Ovary (tissue), 9 donors: ENCODE measurements around the gene TPST2. TPM values are rescaled to one million over a fixed set of nuclear protein-coding genes. Genes with fewer than 3 reads are reported as not detected.

ENCODE experiments used
- DNase-seq, 5 donors: peaks; one replicate each; pipeline ENCODE4 v3.0.0-alpha.2; 2019 to 2020
- H3K27ac ChIP-seq, 2 donors: fragments of 200-600 bp; one replicate each; pipeline versions ENCODE4 v1.5.1 to v1.8.0; 2019 to 2022
- H3K27me3 ChIP-seq: fragments of 200-600 bp; one replicate; pipeline ENCODE4 v1.8.0; 2022
- H3K36me3 ChIP-seq: fragments of 200-600 bp; sonication (generic); one replicate; pipeline ENCODE4 v1.5.1; 2019
- H3K4me1 ChIP-seq: one replicate; pipeline ENCODE4 v1.8.1; 2013; ENCODE audit warnings: mild to moderate bottlenecking, moderate library complexity; ENCODE audit not compliant: insufficient read depth
- H3K4me3 ChIP-seq: fragments of 200-600 bp; sonication (generic); one replicate; pipeline ENCODE4 v1.5.1; 2017
- H3K9me3 ChIP-seq, 2 donors: fragments of 200-600 bp in 1 of 2; sonication (generic) in 1 of 2; one replicate each; pipeline versions ENCODE4 v1.5.1 to v1.8.1; 2013 to 2019; ENCODE audit warnings: mild to moderate bottlenecking in 1 of 2, moderate library complexity in 1 of 2
- CTCF ChIP-seq, 3 donors: fragments of 450-650 bp in 2 of 3; fragments of 200-600 bp in 1 of 3; IDR thresholded peaks; one replicate each; pipeline versions ENCODE4 v1.5.1 to v1.8.0; 2016 to 2022; ENCODE audit warnings: antibody characterized with exemption in 3 of 3, mild to moderate bottlenecking in 1 of 3
- EP300 ChIP-seq: sonication (generic); formaldehyde crosslinking; IDR thresholded peaks from one replicate; pipeline ENCODE4 v1.6.1; 2017; ENCODE audit warnings: antibody characterized with exemption
- POLR2A ChIP-seq: fragments of 450-650 bp; IDR thresholded peaks from one replicate; pipeline ENCODE4 v1.6.1; 2017; ENCODE audit warnings: antibody characterized with exemption, mild to moderate bottlenecking, moderate library complexity
- WGBS, 3 donors: extraction: QIAGEN DNeasy Blood & Tissue Kit in 1 of 3; methylation state at CpG; one replicate each; pipeline versions ENCODE4 v1.1.5 to v1.1.7; 2013 to 2017; 5-methylcytosine and 5-hydroxymethylcytosine counted together
- intact Hi-C, 4 donors: fragments of 100-400 bp; cut with DNase I; formaldehyde crosslinking; loops; one replicate each; pipeline versions ENCODE4 v1.11.0 to v1.15.1; 2022 to 2023
- polyA plus RNA-seq, 2 donors: library from polyadenylated mRNA; stranded (reverse); fragments of 200-250 nt in 1 of 2; fragments of 350-450 nt in 1 of 2; fragmentation: Illumina TruSeq in 1 of 2; extraction: RNeasy Lipid Tissue Mini Kit (QIAGEN cat#74804) in 1 of 2; gene quantifications; one replicate each; pipeline ENCODE4 v1.2.3, GENCODE V29; 2013 to 2014
- total RNA-seq, 7 donors: library from RNA; depleted of rRNA in 2 of 7; stranded (reverse); fragments of >200 nt in 2 of 7; fragmentation: NEBNext Ultra II Directional in 3 of 7; extraction: Animal tissue kit (Norgen Biotek cat#: 25700) in 3 of 7; gene quantifications; one replicate each; pipeline versions ENCODE4 v1.1.0 to v1.2.4, GENCODE V29; 2016 to 2023
- donor health status: DM: no; HTN: no; CAD: no; lungs with moderate emphysema.
- donor health status: DM: no; HTN: no; CAD: no.
- donor health status: Bipolar disorder and iron deficiency.
- donor health status: DM: yes; HTN: yes; CAD: no.
- donor health status: DM: no; HTN: no; CAD: no.
- donor health status: DM: yes; HTN: yes; CAD: no.

The TPST2 gene
- total and polyA plus RNA-seq, 9 donors, result 10.5 to 28.5 (median 15.0) TPM

- peak in 1 of 5 donors; percentile 36 for DNase-seq
- TF ChIP-seq POLR2A (no peak), EP300 (no peak), CTCF (IDR thresholded peaks at IDR 0.05) (no peak)
- WGBS, 3 donors, result 76 to 91% (median 77%) methylated on average over 9 of the region's 9 CpGs
- intact Hi-C loops, result no loop called here
- H3K27me3 ChIP-seq, result no peaks in the 10 kb centered on the region
- no peak overlapping the region for H3K27ac ChIP-seq
- no peak overlapping the region for H3K4me3 ChIP-seq
- no peaks in the 10 kb centered on the region for H3K36me3 ChIP-seq
- no peaks in the 10 kb centered on the region for H3K9me3 ChIP-seq
- peaks cover 2% of the 10 kb centered on the region for H3K4me1 ChIP-seq
These were observed 28.0 kb downstream of the TPST2 start for GRCh38 chr22:26561756-26562417.

- TF ChIP-seq EP300 (no peak), CTCF (IDR thresholded peaks at IDR 0.05) (no peak), POLR2A (no peak)
- H3K4me3 ChIP-seq, result no peak overlapping the region
- H3K36me3 ChIP-seq, result no peaks in the 10 kb centered on the region
- peaks cover 2% of the 10 kb centered on the region for H3K4me1 ChIP-seq
- 81 to 86% (median 85%) methylated on average over 13 of the region's 13 CpGs for WGBS, 3 donors
- no peaks in the 10 kb centered on the region for H3K9me3 ChIP-seq
- DNase-seq, result no peak
- H3K27me3 ChIP-seq, result no peaks in the 10 kb centered on the region
- H3K27ac ChIP-seq, result no peak overlapping the region
- intact Hi-C loops, result no loop called here
These were observed 29.9 kb downstream of the TPST2 start for GRCh38 chr22:26559961-26560575.

- H3K27ac ChIP-seq, result no peak overlapping the region
- H3K4me3 ChIP-seq, result no peak overlapping the region
- DNase-seq, result no peak
- peaks cover 2% of the 10 kb centered on the region for H3K4me1 ChIP-seq
- TF ChIP-seq EP300 (no peak), POLR2A (no peak), CTCF (IDR thresholded peaks at IDR 0.05) (no peak)
- intact Hi-C loops, result no loop called here
- no peaks in the 10 kb centered on the region for H3K9me3 ChIP-seq
- 49 to 70% (median 50%) methylated on average over 3 of the region's 3 CpGs for WGBS, 3 donors
- H3K27me3 ChIP-seq, result no peaks in the 10 kb centered on the region
- no peaks in the 10 kb centered on the region for H3K36me3 ChIP-seq
These were observed 31.6 kb downstream of the TPST2 start for GRCh38 chr22:26558248-26558895.

GRCh38 chr22:26556904-26557303 lies 33.0 kb downstream of the TPST2 start:
- Histone ChIP-seq H3K36me3 (no peaks in the 10 kb centered on the region), H3K9me3 (no peaks in the 10 kb centered on the region), H3K27ac (no peak overlapping the region), H3K27me3 (no peaks in the 10 kb centered on the region), H3K4me3 (no peak overlapping the region), H3K4me1 (peaks cover 2% of the 10 kb centered on the region)
- 65 to 74% (median 74%) methylated on average over 5 of the region's 5 CpGs for WGBS, 3 donors
- no peak for DNase-seq
- TF ChIP-seq POLR2A, result no peak
- no peak for TF ChIP-seq CTCF (IDR thresholded peaks at IDR 0.05)
- TF ChIP-seq EP300, result no peak
- intact Hi-C loops, result no loop called here
